ENCODE results near the gene PLSCR1. TPM values are rescaled to one million over a fixed set of nuclear protein-coding genes. Genes with fewer than 3 reads are reported as not detected.
"Not testable (repeated sequence)": the region's sequence is repeated elsewhere in the genome, so short reads cannot be mapped to it uniquely, and the experiment has no call there.

The PLSCR1 gene
- total RNA-seq, 3 donors from 2014 or later, result 119 to 264 (median 180) TPM

DNA sequence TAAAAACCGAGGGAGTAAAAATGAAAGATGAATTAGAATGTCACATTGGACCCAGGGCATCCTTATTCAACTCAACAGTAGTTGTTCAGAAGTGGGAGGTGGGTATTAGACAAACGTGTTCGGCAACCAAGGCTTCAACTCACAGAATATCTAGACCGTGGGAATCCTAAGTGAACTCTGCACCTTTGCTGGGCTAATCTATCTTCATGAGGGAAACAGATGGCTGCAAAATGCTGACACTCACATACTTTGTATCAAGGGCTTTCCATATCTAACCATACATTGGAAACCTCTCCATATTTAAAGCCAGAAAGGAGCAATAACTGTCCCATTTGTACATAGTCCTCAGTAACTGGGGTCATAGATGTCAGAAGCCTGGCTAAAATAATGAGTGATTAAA lies 20.9 kb downstream of the PLSCR1 start:
- H3K9me3 ChIP-seq, result no peaks in the 10 kb centered on the region
- intact Hi-C loops (cut with DNase I, micrococcal nuclease), result no loop called here
- no peak for TF ChIP-seq CTCF (IDR thresholded peaks at IDR 0.05)
- no peak for ATAC-seq
- H3K36me3 ChIP-seq (ENCODE audit: low read depth), result no peaks in the 10 kb centered on the region
- peaks cover 7% of the 10 kb centered on the region for H3K4me1 ChIP-seq (ENCODE audit: low read depth)
- H3K4me3 ChIP-seq, result no peak overlapping the region
- DNase-seq, result no peak

DNA sequence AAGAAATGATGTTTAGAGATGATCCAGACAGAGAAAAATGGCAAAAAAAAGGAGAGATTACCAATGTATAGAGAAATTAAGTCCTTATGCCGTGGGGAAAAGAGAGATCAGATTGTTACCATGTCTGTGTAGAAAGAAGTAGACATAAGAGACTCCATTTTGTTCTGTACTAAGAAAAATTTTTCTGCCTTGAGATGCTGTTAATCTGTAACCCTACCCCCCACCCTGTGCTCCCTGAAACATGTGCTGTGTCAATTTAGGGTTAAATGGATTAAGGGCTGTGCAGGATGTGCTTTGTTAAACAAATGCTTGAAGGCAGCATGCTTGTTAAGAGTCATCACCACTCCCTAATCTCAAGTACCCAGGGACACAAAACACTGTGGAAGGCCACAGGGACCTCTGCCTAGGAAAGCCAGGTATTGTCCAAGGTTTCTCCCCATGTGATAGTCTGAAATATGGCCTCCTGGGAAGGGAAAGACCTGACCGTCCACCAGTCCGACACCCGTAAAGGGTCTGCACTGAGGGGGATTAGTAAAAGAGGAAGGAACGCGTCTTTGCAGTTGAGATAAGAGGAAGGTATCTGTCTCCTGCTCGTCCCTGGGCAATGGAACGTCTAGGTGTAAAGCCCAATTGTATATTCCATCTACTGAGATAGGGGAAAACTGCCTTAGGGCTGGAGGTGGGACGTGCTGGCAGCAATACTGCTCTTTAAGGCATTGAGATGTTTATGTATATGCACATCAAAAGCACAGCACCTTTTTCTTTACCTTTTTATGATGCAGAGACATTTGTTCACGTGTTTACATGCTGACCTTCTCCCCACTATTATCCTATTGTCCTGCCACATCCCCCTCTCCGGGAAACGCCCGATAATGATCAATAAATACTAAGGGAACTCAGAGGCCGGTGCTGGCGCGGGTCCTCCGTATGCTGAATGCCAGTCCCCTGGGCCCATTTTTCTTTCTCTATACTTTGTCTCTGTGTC lies 21.9 kb downstream of the PLSCR1 start:
- intact Hi-C loops (cut with DNase I, micrococcal nuclease); H3K36me3 ChIP-seq (ENCODE audit: low read depth); H3K4me3 ChIP-seq; H3K9me3 ChIP-seq; ATAC-seq; DNase-seq: not testable (repeated sequence)
- peaks cover 12% of the 10 kb centered on the region for H3K4me1 ChIP-seq (ENCODE audit: low read depth)

- intact Hi-C loops (cut with DNase I, micrococcal nuclease), result no loop called here
- H3K9me3 ChIP-seq, result no peaks in the 10 kb centered on the region
- ATAC-seq (no peak), DNase-seq (no peak)
- peaks cover 12% of the 10 kb centered on the region for H3K4me1 ChIP-seq (ENCODE audit: low read depth)
- no peak for TF ChIP-seq CTCF (IDR thresholded peaks at IDR 0.05)
- no peak overlapping the region for H3K4me3 ChIP-seq
- H3K36me3 ChIP-seq (ENCODE audit: low read depth), result no peaks in the 10 kb centered on the region
Measured at GRCh38 chr3:146521394-146521793, 23.0 kb downstream of the PLSCR1 start.

- Histone ChIP-seq H3K4me3 (no peak overlapping the region), H3K36me3 (ENCODE audit: low read depth) (no peaks in the 10 kb centered on the region), H3K4me1 (ENCODE audit: low read depth) (peaks cover 12% of the 10 kb centered on the region), H3K9me3 (no peaks in the 10 kb centered on the region)
- no peak for TF ChIP-seq CTCF (IDR thresholded peaks at IDR 0.05)
- ATAC-seq (no peak), DNase-seq (no peak)
- intact Hi-C loops (cut with DNase I, micrococcal nuclease), result no loop called here
Measured at GRCh38 chr3:146519810-146520209, 24.6 kb downstream of the PLSCR1 start.

DNA sequence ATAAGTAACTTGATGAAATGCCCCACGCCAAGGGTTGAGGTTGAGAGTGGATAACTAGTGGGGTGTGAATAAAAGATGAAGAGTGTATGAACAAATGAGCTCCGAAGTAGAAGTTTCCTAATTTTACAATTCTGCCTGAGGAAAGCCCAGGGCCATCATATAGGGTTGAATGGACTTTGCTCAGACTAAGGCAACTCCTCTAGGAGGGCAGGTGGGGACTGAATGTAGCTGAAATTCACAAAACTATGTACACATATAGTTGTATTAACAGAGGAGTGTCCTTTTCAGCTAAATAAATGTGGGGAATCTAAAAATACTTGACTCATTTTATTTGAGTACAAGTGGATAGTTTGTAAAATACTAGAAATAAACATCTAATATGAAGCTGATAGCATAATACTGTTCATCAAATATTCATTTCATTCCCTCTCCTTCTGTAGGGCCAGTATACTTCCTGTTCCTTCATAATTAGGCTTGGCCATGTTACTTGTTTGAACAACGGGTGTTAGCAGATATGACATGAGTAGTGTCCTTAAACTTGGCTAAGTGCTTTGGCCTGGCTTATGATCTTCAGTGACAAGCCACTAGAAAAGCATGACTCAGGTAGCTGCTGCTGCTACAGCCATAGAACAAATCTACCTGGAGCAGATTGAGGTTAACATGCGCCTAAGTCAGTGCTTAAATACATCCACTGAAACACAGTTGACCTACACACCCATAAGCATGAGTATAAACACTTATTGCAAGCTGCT lies 26.5 kb downstream of the PLSCR1 start:
- TF ChIP-seq CTCF (IDR thresholded peaks at IDR 0.05), result no peak
- Histone ChIP-seq H3K9me3 (no peaks in the 10 kb centered on the region), H3K4me1 (ENCODE audit: low read depth) (peaks cover 12% of the 10 kb centered on the region), H3K4me3 (no peak overlapping the region), H3K36me3 (ENCODE audit: low read depth) (no peaks in the 10 kb centered on the region)
- intact Hi-C loops (cut with DNase I, micrococcal nuclease), result no loop called here
- peak in 1 of 3 donors; percentile 49 for DNase-seq
- peak; percentile 97 for ATAC-seq

All from mucosa of descending colon (tissue), 3 donors.